Stimulated activated CD4-positive, alpha-beta T cell treated with anti-CD3 and anti-CD28 coated beads, Interleukin-15, amount 100 ng/mL, for 24 hours (primary cell): ENCODE measurements around the gene RSPO3.

ENCODE experiments used
- DNase-seq: peaks from one replicate; pipeline ENCODE4 v3.0.0-alpha.2; 2020

RSPO3 gene

DNA sequence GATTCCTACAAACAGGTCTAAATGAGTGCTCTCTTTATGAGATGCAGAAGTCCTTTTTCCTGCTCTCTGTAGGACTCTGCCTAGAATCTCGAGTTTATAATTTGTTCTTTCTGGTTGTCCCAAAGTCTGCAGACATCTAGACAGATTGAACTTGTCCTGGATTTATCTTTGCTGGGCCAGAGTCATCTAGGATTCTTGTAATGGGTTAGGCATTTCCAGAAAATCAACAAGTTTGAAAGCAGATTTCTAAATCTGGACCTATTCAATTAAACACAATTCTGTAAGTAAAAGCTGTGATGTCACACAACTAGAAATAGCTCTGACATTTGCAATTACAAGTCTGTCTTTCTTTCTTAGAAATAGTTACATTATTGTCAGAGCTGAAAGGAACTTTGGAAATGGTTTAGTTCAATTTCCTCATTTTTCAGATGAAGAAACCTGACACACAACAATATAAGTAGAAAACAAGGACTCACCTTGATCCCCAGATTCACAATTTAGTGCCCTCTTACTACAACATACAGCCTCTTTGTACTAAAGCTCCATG is 4.2 kb upstream of the RSPO3 start:
- no peak for DNase-seq

DNA sequence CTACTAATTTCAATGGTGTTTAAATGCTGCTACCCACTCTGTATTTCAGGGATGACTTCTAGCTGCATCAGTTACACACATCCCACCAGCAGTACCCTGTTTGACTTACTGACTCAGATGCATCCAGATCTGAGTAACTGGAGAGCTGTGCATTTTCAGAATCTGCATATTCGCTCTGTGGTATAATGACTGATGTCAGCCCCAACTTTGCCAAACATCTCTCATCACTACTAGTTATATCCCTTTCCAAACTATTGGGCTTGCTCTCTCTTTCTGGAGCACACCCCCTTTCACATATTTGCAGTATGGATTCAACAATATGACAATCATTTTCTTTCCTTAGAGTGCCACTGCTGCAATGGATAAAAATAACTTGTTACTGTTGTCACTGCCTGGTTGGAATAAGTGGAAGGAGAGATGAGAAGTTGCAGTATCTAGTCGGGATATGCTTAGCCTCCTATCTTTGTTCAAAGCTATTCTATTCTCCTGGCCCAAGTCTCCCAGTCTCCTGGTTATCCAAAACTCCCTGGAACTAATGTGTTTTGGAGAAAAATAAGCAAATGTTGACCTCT is 3.3 kb upstream of the RSPO3 start:
- no peak for DNase-seq

GRCh38 chr6:127115746-127116145 is 2.7 kb upstream of the RSPO3 start:
- no peak for DNase-seq

GRCh38 chr6:127117979-127118297 is 533 bp upstream of the RSPO3 start:
- DNase-seq = peak; percentile 3

DNA sequence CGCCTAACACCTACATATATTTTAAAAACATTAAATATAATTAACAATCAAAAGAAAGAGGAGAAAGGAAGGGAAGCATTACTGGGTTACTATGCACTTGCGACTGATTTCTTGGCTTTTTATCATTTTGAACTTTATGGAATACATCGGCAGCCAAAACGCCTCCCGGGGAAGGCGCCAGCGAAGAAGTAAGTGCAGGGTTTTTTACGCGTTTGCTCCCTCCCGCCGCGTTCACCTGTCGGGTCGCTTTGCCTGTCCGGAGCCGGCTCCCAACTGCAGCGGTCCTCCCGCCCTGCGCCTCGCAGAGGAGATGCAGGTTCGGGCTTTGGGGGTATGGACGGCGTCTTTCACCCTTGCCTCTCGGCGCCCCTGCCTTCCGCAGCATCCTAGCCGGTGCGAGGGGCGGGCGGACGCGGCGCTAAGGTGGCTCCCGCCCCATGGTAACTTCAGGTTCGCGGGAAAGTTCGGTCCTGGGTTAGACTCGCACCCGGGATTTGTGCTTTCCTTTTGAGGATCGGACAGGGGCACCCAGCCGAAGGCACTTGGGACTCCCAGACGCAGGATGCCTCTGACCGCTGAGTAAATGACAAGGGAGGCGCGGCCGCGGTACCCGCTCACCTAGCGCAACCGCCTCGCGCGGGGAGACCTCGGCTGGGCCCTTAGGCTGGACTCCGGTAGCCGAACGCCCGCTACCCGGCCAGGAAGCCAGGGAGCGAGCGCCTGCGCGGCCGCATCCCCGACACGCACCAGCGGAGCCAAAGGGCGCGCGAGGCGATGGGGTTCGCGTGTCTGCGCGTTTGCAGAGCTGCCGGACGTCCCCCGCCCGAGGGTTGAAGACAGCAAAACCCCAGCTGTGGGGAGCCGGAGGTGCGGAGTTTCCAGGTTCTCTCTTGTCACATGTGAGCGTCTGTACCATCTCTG is 891 bp downstream of the RSPO3 start:
- peak; percentile 40 for DNase-seq

- peak; percentile 7 for DNase-seq
Measured at GRCh38 chr6:127120023-127120786, 1.7 kb downstream of the RSPO3 start.

- DNase-seq = peak; percentile 86
Measured at GRCh38 chr6:127120787-127121636, 2.5 kb downstream of the RSPO3 start.

DNA sequence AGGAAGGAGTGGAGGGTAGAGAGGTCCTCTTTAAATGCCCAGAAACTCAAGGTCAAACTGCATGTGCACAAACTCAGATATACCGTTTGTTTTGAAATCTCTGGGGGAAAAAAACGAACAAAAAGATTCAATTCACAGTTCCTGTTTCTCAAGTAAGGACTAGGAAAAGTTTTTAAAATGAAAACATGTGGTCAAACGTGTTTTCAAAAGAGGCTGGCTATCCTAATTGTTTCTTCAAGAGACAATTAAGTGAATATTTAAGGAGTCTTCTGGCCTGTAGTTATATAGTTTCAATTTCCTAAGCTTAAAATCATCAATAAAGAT is 3.1 kb downstream of the RSPO3 start:
- DNase-seq = no peak

- no peak for DNase-seq
Measured at GRCh38 chr6:127124172-127124571, 5.7 kb downstream of the RSPO3 start.

- no peak for DNase-seq
Measured at GRCh38 chr6:127124680-127125079, 6.2 kb downstream of the RSPO3 start.

DNA sequence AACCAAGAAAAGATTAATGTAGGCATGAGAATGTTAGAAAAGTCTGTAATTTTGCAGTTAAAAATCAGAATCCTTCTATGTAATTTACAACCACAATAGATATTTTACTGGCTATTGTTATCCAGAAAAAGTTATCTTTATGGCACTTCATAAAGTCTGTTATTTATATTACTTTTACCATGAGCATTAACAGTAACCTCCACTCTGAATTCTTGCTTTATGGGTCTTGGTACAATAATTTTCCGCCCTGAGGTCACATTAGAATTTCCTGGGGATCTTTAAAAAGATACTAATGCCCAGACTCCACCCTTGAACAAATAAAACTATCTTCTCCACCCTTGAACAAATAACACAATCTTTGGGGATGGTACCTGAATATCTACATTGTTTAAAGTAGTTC is 9.6 kb downstream of the RSPO3 start:
- no peak for DNase-seq

GRCh38 chr6:127129251-127129650 is 10.8 kb downstream of the RSPO3 start:
- no peak for DNase-seq

- DNase-seq = no peak
Measured at GRCh38 chr6:127131275-127131674, 12.8 kb downstream of the RSPO3 start.

DNA sequence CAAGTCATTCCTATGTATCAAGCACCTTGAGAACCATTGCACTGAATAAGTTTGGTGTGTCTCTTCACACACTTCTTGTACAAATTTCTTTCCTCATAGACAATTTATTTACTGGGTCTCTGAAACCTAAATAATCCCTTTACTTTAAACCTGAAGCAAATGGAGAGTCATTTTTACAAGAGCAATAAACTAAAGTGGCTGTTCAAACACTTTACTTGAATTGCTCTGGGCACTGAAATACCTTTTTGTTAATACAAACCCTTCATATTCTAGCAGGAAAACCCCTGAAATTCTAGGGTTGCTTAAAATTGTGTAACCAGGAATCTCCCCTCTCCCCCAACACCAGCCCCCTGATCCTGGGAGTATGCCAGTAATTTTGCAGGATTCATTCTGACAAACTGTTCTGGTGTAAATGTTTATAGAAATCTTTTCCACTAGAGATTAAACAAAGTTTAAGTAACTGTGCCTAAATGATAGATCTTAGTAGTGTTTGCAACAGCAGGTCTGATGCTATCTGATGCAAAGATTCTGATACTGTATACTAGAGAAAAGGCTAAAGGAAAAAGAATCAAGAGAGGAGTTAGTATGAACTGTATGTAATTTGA is 13.4 kb downstream of the RSPO3 start:
- DNase-seq = no peak

DNA sequence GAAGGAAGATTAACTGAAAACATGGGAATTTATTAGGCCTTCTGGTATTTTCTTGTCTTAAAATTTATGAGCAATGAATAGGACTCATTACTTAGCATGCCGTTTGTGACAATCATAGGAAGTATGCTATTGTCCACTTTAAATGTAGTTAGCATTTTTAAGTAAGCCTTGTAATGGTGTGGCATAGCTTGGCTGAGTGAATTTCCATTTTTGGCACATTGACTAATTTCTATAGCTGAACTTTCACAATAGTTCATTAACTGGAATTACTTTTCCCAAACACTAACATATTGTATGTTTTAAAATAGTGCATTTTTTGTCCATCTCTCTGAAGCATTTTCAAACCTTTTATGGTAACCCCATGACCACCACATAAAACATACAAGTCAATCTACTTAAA is 15.7 kb downstream of the RSPO3 start:
- DNase-seq = no peak

GRCh38 chr6:127136786-127137185 is 18.3 kb downstream of the RSPO3 start:
- no peak for DNase-seq

DNA sequence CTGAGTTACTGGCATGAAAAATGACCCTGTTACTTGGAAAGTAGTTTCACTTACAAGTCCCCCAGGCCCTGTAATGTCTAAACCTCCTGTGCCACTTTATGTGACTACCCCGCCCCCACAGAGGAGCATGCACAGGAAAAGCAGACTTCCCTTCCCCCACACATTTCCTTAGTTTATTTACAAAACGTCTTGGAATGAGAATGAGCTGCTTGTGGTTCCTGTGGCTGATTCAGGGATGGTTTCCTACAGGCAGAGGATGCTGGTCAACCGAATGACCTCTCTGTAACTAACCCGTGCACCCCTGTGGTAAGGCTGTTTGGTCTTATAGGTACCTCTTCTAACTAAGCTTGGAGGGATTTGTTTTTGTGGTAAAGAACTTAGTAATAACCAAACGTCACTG is 28.5 kb downstream of the RSPO3 start:
- no peak for DNase-seq

- DNase-seq = no peak
Measured at GRCh38 chr6:127147534-127147933, 29.1 kb downstream of the RSPO3 start.

- no peak for DNase-seq
Measured at GRCh38 chr6:127148511-127148910, 30.0 kb downstream of the RSPO3 start.

GRCh38 chr6:127154509-127154908 is 36.0 kb downstream of the RSPO3 start:
- DNase-seq = no peak

DNA sequence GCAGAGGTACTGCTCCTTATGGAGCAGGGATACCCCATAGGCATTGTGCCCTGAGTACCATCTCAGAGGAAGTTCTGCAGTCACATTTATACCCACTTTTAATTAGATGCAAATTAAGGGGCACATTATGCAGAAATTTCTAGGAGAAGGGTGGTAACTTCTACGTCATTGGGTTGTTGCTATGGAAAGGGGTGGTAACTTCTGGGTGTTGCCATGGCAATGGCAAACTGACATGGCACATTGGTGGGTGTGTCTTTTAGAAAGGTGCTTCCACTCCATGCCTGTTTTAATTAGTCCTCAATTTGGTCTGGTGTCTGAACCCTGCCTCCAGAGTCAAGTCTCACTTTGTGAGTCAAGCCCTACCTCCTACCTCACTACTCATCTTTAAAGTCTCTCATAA is 42.0 kb downstream of the RSPO3 start:
- no peak for DNase-seq

DNA sequence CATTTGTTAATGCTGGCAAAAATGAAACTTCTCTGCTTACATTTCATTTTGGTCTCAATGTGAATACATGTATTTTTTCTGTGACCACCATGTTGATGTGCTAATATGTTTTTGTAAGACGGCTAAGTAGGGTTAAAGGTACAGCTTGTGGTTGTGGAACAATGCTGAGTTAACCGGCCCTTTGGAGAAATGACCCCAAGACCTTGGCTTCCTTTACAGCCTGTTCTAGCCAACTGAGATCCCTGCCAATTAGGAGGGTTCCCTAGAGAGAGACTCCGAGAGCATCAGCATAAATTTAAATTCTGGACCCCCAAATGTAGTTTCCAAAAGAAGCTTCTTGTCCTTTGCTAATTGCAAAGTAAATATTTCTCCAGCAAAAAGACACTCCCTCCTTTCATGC is 44.4 kb downstream of the RSPO3 start:
- DNase-seq = no peak
